Trophoblast cell (in vitro differentiated cells and primary cell): ENCODE measurements around the gene SUN1.
"Not testable (repeated sequence)": the region's sequence is repeated elsewhere in the genome, so short reads cannot be mapped to it uniquely, and the experiment has no call there.

ENCODE experiments used
- DNase-seq, 2 donors: peaks; one replicate each; pipeline ENCODE4 v3.0.0-alpha.2; 2016
- H2AFZ ChIP-seq: 2 replicates; pipeline ENCODE4 v1.6.1; 2013; ENCODE audit warnings: low read length, moderate library complexity, mild to moderate bottlenecking; ENCODE audit not compliant: insufficient read depth, poor library complexity
- H2AK5ac ChIP-seq: 2 replicates; pipeline ENCODE4 v1.6.1; 2013; ENCODE audit warnings: mild to moderate bottlenecking, low read length
- H2BK120ac ChIP-seq: 2 replicates; pipeline ENCODE4 v1.6.1; 2013; ENCODE audit warnings: low read length, mild to moderate bottlenecking, moderate library complexity; ENCODE audit not compliant: insufficient read depth, poor library complexity
- H2BK12ac ChIP-seq: 2 replicates; pipeline ENCODE4 v1.6.1; 2013; ENCODE audit warnings: mild to moderate bottlenecking, low read length, moderate library complexity
- H2BK5ac ChIP-seq: 2 replicates; pipeline ENCODE4 v1.6.1; 2013; ENCODE audit warnings: low read length, low read depth, moderate library complexity, mild to moderate bottlenecking; ENCODE audit not compliant: poor library complexity
- H3K14ac ChIP-seq: 2 replicates; pipeline ENCODE4 v1.6.1; 2013; ENCODE audit warnings: mild to moderate bottlenecking, low read length
- H3K18ac ChIP-seq: 2 replicates; pipeline ENCODE4 v1.6.1; 2013; ENCODE audit warnings: mild to moderate bottlenecking, low read length
- H3K23ac ChIP-seq: 2 replicates; pipeline ENCODE4 v1.6.1; 2013; ENCODE audit warnings: low read length
- H3K27ac ChIP-seq: 2 replicates; pipeline ENCODE4 v1.5.1; 2013; ENCODE audit warnings: low read depth, mild to moderate bottlenecking, inconsistent platforms, low read length, moderate library complexity
- H3K27me3 ChIP-seq: 2 replicates; pipeline ENCODE4 v1.6.1; 2013; ENCODE audit warnings: inconsistent platforms, mild to moderate bottlenecking, low read length, moderate library complexity; ENCODE audit not compliant: insufficient read depth
- H3K36me3 ChIP-seq, 2 experiments: 1 replicate in 1 of 2; 2 replicates in 1 of 2; pipeline ENCODE4 v1.6.1; 2013; ENCODE audit warnings: low read length in 2 of 2, mild to moderate bottlenecking in 2 of 2, moderate library complexity in 1 of 2; ENCODE audit not compliant: insufficient read depth in 2 of 2, control insufficient read depth in 1 of 2
- H3K4ac ChIP-seq: 2 replicates; pipeline ENCODE4 v1.6.1; 2013; ENCODE audit warnings: low read depth, mild to moderate bottlenecking, low read length, moderate library complexity
- H3K4me1 ChIP-seq, 2 experiments: 1 replicate in 1 of 2; 2 replicates in 1 of 2; pipeline ENCODE4 v1.6.1; 2013; ENCODE audit warnings: low read length in 2 of 2, mild to moderate bottlenecking in 2 of 2, moderate library complexity in 1 of 2; ENCODE audit not compliant: insufficient read depth in 2 of 2, control insufficient read depth in 1 of 2
- H3K4me2 ChIP-seq: 2 replicates; pipeline ENCODE4 v1.6.1; 2013; ENCODE audit warnings: inconsistent platforms, mild to moderate bottlenecking, low read length, moderate library complexity
- H3K4me3 ChIP-seq: 2 replicates; pipeline ENCODE4 v1.5.1; 2013; ENCODE audit warnings: mild to moderate bottlenecking, low read depth, low read length, inconsistent platforms
- H3K79me1 ChIP-seq: one replicate; pipeline ENCODE4 v1.6.1; 2013; ENCODE audit warnings: low read length
- H3K79me2 ChIP-seq: 2 replicates; pipeline ENCODE4 v1.6.1; 2013; ENCODE audit warnings: low read length, mild to moderate bottlenecking; ENCODE audit not compliant: control insufficient read depth, insufficient read depth, poor library complexity
- H3K9ac ChIP-seq: 2 replicates; pipeline ENCODE4 v1.6.1; 2013; ENCODE audit warnings: mild to moderate bottlenecking, low read length
- H3K9me3 ChIP-seq: 2 replicates; pipeline ENCODE4 v1.6.1; 2013; ENCODE audit warnings: low read depth, mild to moderate bottlenecking, control low read depth, inconsistent platforms, low read length; ENCODE audit not compliant: insufficient read depth
- H4K12ac ChIP-seq: 2 replicates; pipeline ENCODE4 v1.6.1; 2013; ENCODE audit warnings: low read depth, mild to moderate bottlenecking, low read length, moderate library complexity
- H4K8ac ChIP-seq: 2 replicates; pipeline ENCODE4 v1.6.1; 2013; ENCODE audit warnings: low read depth, mild to moderate bottlenecking, low read length, moderate library complexity
- H4K91ac ChIP-seq: one replicate; pipeline ENCODE4 v1.6.1; 2013; ENCODE audit warnings: low read depth, mild to moderate bottlenecking, low read length, moderate library complexity
- WGBS: extraction: QIAGEN DNeasy Blood & Tissue Kit; methylation state at CpG from one replicate; pipeline ENCODE4 v1.1.7; 2013; ENCODE audit warnings: missing lambda C conversion rate; ENCODE audit not compliant: insufficient read length, insufficient coverage; ENCODE audit errors: extremely low coverage; 5-methylcytosine and 5-hydroxymethylcytosine counted together

Gene SUN1

GRCh38 chr7:922334-923107 lies 90.2 kb downstream of the SUN1 start:
- H3K79me2 ChIP-seq, result no peaks in the 10 kb centered on the region
- no peak overlapping the region for H3K4me3 ChIP-seq
- H3K23ac ChIP-seq, result no peak overlapping the region
- no peak overlapping the region for H2AFZ ChIP-seq
- H2AK5ac ChIP-seq, result no peak overlapping the region
- H2BK5ac ChIP-seq, result no peak overlapping the region
- no peaks in the 10 kb centered on the region for H3K79me1 ChIP-seq
- H3K27ac ChIP-seq, result no peak overlapping the region
- H4K8ac ChIP-seq, result no peak overlapping the region
- DNase-seq, result no peak
- no peaks in the 10 kb centered on the region for H3K9me3 ChIP-seq
- H3K14ac ChIP-seq, result no peak overlapping the region
- no CpG with 5 or more reads among the region's 29 CpGs for WGBS
- no peaks in the 10 kb centered on the region for H3K27me3 ChIP-seq
- no peak overlapping the region for H4K12ac ChIP-seq
- H2BK120ac ChIP-seq, result no peak overlapping the region
- H3K4ac ChIP-seq, result no peak overlapping the region
- H2BK12ac ChIP-seq, result no peak overlapping the region
- no peak overlapping the region for H3K9ac ChIP-seq
- no peak overlapping the region for H4K91ac ChIP-seq
- H3K4me2 ChIP-seq, result no peak overlapping the region
- H3K18ac ChIP-seq, result no peak overlapping the region
- H3K36me3 ChIP-seq, result no peaks in the 10 kb centered on the region
- H3K4me1 ChIP-seq, result peaks cover 2 to 6% of the 10 kb centered on the region in 2 experiments

GRCh38 chr7:923108-924041 lies 91.1 kb downstream of the SUN1 start:
- H3K79me2 ChIP-seq, result no peaks in the 10 kb centered on the region

GRCh38 chr7:924042-924441 lies 91.8 kb downstream of the SUN1 start:
- H3K18ac ChIP-seq, H3K4me3 ChIP-seq, H3K4ac ChIP-seq, H3K36me3 ChIP-seq, H2BK120ac ChIP-seq, H4K12ac ChIP-seq, H3K4me1 ChIP-seq, H2BK5ac ChIP-seq, H3K4me2 ChIP-seq, H3K27ac ChIP-seq, DNase-seq, H4K8ac ChIP-seq, H4K91ac ChIP-seq, H2AFZ ChIP-seq, H3K23ac ChIP-seq, H3K9ac ChIP-seq, H2AK5ac ChIP-seq, H3K14ac ChIP-seq, H3K9me3 ChIP-seq, H2BK12ac ChIP-seq, H3K79me2 ChIP-seq, H3K27me3 ChIP-seq, H3K79me1 ChIP-seq: not testable (repeated sequence)
- no CpG with 5 or more reads among the region's 25 CpGs for WGBS

More at GRCh38 chr7:923108-924041, 91.1 kb downstream of the SUN1 start:
- Histone ChIP-seq H2BK5ac (no peak overlapping the region), H3K36me3 (no peaks in the 10 kb centered on the region), H2BK120ac (no peak overlapping the region), H4K12ac (no peak overlapping the region), H3K23ac (no peak overlapping the region), H2AK5ac (no peak overlapping the region), H3K14ac (no peak overlapping the region), H2AFZ (peak overlapping the region; percentile 8), H3K79me1 (no peaks in the 10 kb centered on the region), H2BK12ac (no peak overlapping the region), H3K18ac (no peak overlapping the region), H3K4me3 (no peak overlapping the region), H3K9ac (no peak overlapping the region), H3K27ac (no peak overlapping the region), H4K91ac (peak overlapping the region; percentile 7), H3K4me2 (no peak overlapping the region), H3K4ac (no peak overlapping the region), H4K8ac (no peak overlapping the region), H3K4me1 (peaks cover 2 to 6% of the 10 kb centered on the region in 2 experiments), H3K9me3 (no peaks in the 10 kb centered on the region), H3K27me3 (no peaks in the 10 kb centered on the region)
- DNase-seq, result peak in 1 of 2 donors; percentile 48
- no CpG with 5 or more reads among the region's 40 CpGs for WGBS
